IMR-90 (cell line): ENCODE data around the gene ANP32B. TPM values are rescaled to one million over a fixed set of nuclear protein-coding genes. Genes with fewer than 3 reads are reported as not detected.

Experiments used
- ATAC-seq: fragments of 200-7000 bp; cut with Tn5 transposase; 2 replicates; pipeline ENCODE4 v1.9.1; 2020; ENCODE audit warnings: low read depth, mild to moderate bottlenecking, moderate library complexity
- BruUV-seq: library from RNA; stranded (reverse); fragments of 400-500 nt; replicated peaks from 2 replicates; lab custom pipeline; 2021; lab: Mats Ljungman, UMichigan
- CTCF ChIA-PET: fragments of 300-600 bp; formaldehyde crosslinking; extraction: SDS; loops from one replicate; lab custom pipeline; 2021; ENCODE audit warnings: antibody characterized with exemption; lab: Yijun Ruan, JAX
- POLR2A ChIA-PET: fragments of 300-600 bp; sonication (Branson Sonifier 250); formaldehyde crosslinking; loops from one replicate; lab custom pipeline; 2022; ENCODE audit warnings: antibody characterized with exemption; ENCODE audit not compliant: unreplicated experiment; lab: Charles Lee
- DNase-seq: peaks from one replicate; pipeline ENCODE4 v3.0.0; 2013
- H2AFZ ChIP-seq: replicated peaks from 2 replicates; pipeline ENCODE3; 2013; ENCODE audit warnings: low read length, mild to moderate bottlenecking; ENCODE audit not compliant: poor library complexity
- H2AK5ac ChIP-seq: 2 replicates; pipeline ENCODE4 v1.6.1; 2013; ENCODE audit warnings: low read depth, low read length, inconsistent platforms
- H2AK9ac ChIP-seq: replicated peaks from 2 replicates; pipeline ENCODE3; 2013; ENCODE audit warnings: mild to moderate bottlenecking, low read depth, low read length, moderate library complexity; ENCODE audit not compliant: poor library complexity
- H2BK120ac ChIP-seq: 2 replicates; pipeline ENCODE4 v1.6.1; 2013; ENCODE audit warnings: low read depth, low read length, inconsistent platforms
- H2BK15ac ChIP-seq: 3 replicates; pipeline ENCODE4 v1.6.1; 2013; ENCODE audit warnings: low read depth, low read length, inconsistent platforms
- H2BK20ac ChIP-seq: 2 replicates; pipeline ENCODE4 v1.6.1; 2013; ENCODE audit warnings: low read depth, mild to moderate bottlenecking, inconsistent platforms, low read length, moderate library complexity
- H2BK5ac ChIP-seq: 2 replicates; pipeline ENCODE4 v1.6.1; 2013; ENCODE audit warnings: mild to moderate bottlenecking, low read depth, low read length, inconsistent platforms; ENCODE audit not compliant: poor library complexity, severe bottlenecking
- H3K14ac ChIP-seq: replicated peaks from 2 replicates; pipeline ENCODE4 v1.6.1; 2013; ENCODE audit warnings: low read depth, low read length, inconsistent platforms
- H3K18ac ChIP-seq: 2 replicates; pipeline ENCODE4 v1.6.1; 2013; ENCODE audit warnings: low read depth, low read length, control low read depth
- H3K23ac ChIP-seq: 2 replicates; pipeline ENCODE4 v1.6.1; 2013; ENCODE audit warnings: low read depth, low read length, inconsistent platforms
- H3K27ac ChIP-seq: 2 replicates; pipeline ENCODE4 v1.5.1; 2013; ENCODE audit warnings: mild to moderate bottlenecking, control low read depth, low read length; ENCODE audit not compliant: insufficient read depth
- H3K27me3 ChIP-seq: 2 replicates; pipeline ENCODE4 v1.6.1; 2013; ENCODE audit warnings: low read length; ENCODE audit not compliant: control insufficient read depth, insufficient read depth
- H3K36me3 ChIP-seq: 2 replicates; pipeline ENCODE4 v1.6.1; 2013; ENCODE audit warnings: low read length, mixed read lengths; ENCODE audit not compliant: control insufficient read depth, insufficient read depth
- H3K4ac ChIP-seq: 2 replicates; pipeline ENCODE4 v1.6.1; 2013; ENCODE audit warnings: low read depth, low read length, inconsistent platforms
- H3K4me1 ChIP-seq: 2 replicates; pipeline ENCODE4 v1.6.1; 2013; ENCODE audit warnings: low read length, mixed read lengths; ENCODE audit not compliant: control insufficient read depth, insufficient read depth
- H3K4me2 ChIP-seq: 2 replicates; pipeline ENCODE4 v1.6.1; 2013; ENCODE audit warnings: low read depth, mild to moderate bottlenecking, control low read depth, low read length, moderate library complexity
- H3K4me3 ChIP-seq: 2 replicates; pipeline ENCODE4 v1.5.1; 2013; ENCODE audit warnings: low read depth, mild to moderate bottlenecking, control low read depth, low read length, moderate library complexity; ENCODE audit not compliant: insufficient read depth
- H3K56ac ChIP-seq: 2 replicates; pipeline ENCODE4 v1.6.1; 2013; ENCODE audit warnings: low read length, inconsistent platforms; ENCODE audit not compliant: insufficient read depth; ENCODE audit errors: extremely low read depth
- H3K79me1 ChIP-seq, 2 experiments: 2 replicates each; pipeline ENCODE4 v1.6.1; 2013; ENCODE audit warnings: low read length in 2 of 2, inconsistent platforms in 1 of 2, low read depth in 1 of 2
- H3K9ac ChIP-seq: 2 replicates; pipeline ENCODE4 v1.6.1; 2013; ENCODE audit warnings: low read depth, low read length, control low read depth
- H3K9me1 ChIP-seq: 2 replicates; pipeline ENCODE4 v1.6.1; 2013; ENCODE audit warnings: low read length, inconsistent platforms; ENCODE audit not compliant: insufficient read depth
- H3K9me3 ChIP-seq: 2 replicates; pipeline ENCODE4 v1.6.1; 2013; ENCODE audit warnings: low read length; ENCODE audit not compliant: control insufficient read depth, insufficient read depth
- H4K20me1 ChIP-seq: 2 replicates; pipeline ENCODE4 v1.6.1; 2013; ENCODE audit warnings: low read length, inconsistent platforms; ENCODE audit not compliant: insufficient read depth
- H4K5ac ChIP-seq: 2 replicates; pipeline ENCODE4 v1.6.1; 2013; ENCODE audit warnings: mild to moderate bottlenecking, low read depth, low read length, control low read depth
- H4K8ac ChIP-seq, 2 experiments: 2 replicates each; pipeline ENCODE4 v1.6.1; 2013; ENCODE audit warnings: low read depth in 2 of 2, low read length in 2 of 2, control low read depth in 1 of 2, inconsistent platforms in 1 of 2
- H4K91ac ChIP-seq: 2 replicates; pipeline ENCODE4 v1.6.1; 2013; ENCODE audit warnings: low read depth, low read length, inconsistent platforms; ENCODE audit not compliant: insufficient read depth
- BHLHE40 ChIP-seq: fragments of 150-350 bp; IDR thresholded peaks from 2 replicates; pipeline ENCODE4 v1.6.1; 2016; ENCODE audit warnings: mild to moderate bottlenecking, low read depth, low read length
- CEBPB ChIP-seq: IDR thresholded peaks from 2 replicates; pipeline ENCODE4 v1.6.1; 2012; ENCODE audit warnings: low read depth, low read length, improper control_type of control experiment
- CHD1 ChIP-seq: IDR thresholded peaks from 2 replicates; pipeline ENCODE4 v1.6.1; 2012; ENCODE audit warnings: low read depth, low read length, improper control_type of control experiment
- FOS ChIP-seq: fragments of 150-350 bp; IDR thresholded peaks from 2 replicates; pipeline ENCODE4 v1.6.1; 2016; ENCODE audit warnings: low read depth, low read length
- MAFK ChIP-seq: IDR thresholded peaks from 2 replicates; pipeline ENCODE4 v1.6.1; 2012; ENCODE audit warnings: low read depth, low read length, improper control_type of control experiment
- MAZ ChIP-seq: IDR thresholded peaks from 2 replicates; pipeline ENCODE4 v1.6.1; 2012; ENCODE audit warnings: low read depth, mild to moderate bottlenecking, low read length, improper control_type of control experiment, moderate library complexity, borderline replicate concordance
- MXI1 ChIP-seq: IDR thresholded peaks from 2 replicates; pipeline ENCODE4 v1.6.1; 2012; ENCODE audit warnings: low read depth, mild to moderate bottlenecking, low read length, moderate library complexity, borderline replicate concordance
- NFE2L2 ChIP-seq: fragments of 150-350 bp; IDR thresholded peaks from 2 replicates; pipeline ENCODE4 v1.6.1; 2016; ENCODE audit warnings: low read depth, mild to moderate bottlenecking, low read length
- POLR2A ChIP-seq: IDR thresholded peaks from 2 replicates; pipeline ENCODE4 v1.6.1; 2012; ENCODE audit warnings: mild to moderate bottlenecking, low read depth, low read length
- RAD21 ChIP-seq: IDR thresholded peaks from 2 replicates; pipeline ENCODE4 v1.6.1; 2012; ENCODE audit warnings: low read length, improper control_type of control experiment
- RCOR1 ChIP-seq: IDR thresholded peaks from 2 replicates; pipeline ENCODE4 v1.6.1; 2012; ENCODE audit warnings: mild to moderate bottlenecking, low read length, improper control_type of control experiment; ENCODE audit not compliant: insufficient replicate concordance
- RFX5 ChIP-seq: IDR thresholded peaks from 2 replicates; pipeline ENCODE4 v1.8.0; 2012; ENCODE audit warnings: low read depth, mild to moderate bottlenecking, low read length, moderate library complexity
- SMC3 ChIP-seq: fragments of 150-350 bp; IDR thresholded peaks from 2 replicates; pipeline ENCODE4 v1.6.1; 2016; ENCODE audit warnings: low read depth, mild to moderate bottlenecking, antibody characterized with exemption, low read length, moderate library complexity
- WGBS, 2 experiments: methylation state at CpG; one replicate each; pipeline versions ENCODE4 v1.1.5 to v1.1.7; 2013; ENCODE audit warnings: missing lambda C conversion rate in 2 of 2; ENCODE audit not compliant: insufficient read length in 1 of 2; ENCODE audit errors: extremely low coverage in 2 of 2; 5-methylcytosine and 5-hydroxymethylcytosine counted together
- dilution Hi-C: fragments of 300-500 bp; cut with HindIII; formaldehyde crosslinking; loops from one replicate; pipeline ENCODE4 v1.14.3; 2018; ENCODE audit warnings: low sequenced_read_pairs; ENCODE audit not compliant: unreplicated experiment
- in situ Hi-C: fragments of 300-500 bp; cut with MboI; formaldehyde crosslinking; loops from 3 replicates; pipeline ENCODE4 v1.14.3; 2019; ENCODE audit warnings: low sequenced_read_pairs, inconsistent platforms, mixed read lengths
- intact Hi-C: fragments of 100-400 bp; cut with micrococcal nuclease; formaldehyde crosslinking; loops from 2 replicates; pipeline ENCODE4 v1.10.0; 2022
- polyA plus RNA-seq, 3 experiments: library from polyadenylated mRNA; depleted of rRNA; stranded (reverse); fragments of >200 nt; gene quantifications; 2 replicates each; pipeline ENCODE4 v1.2.3, GENCODE V29; 2012; ENCODE audit warnings: low replicate concordance in 1 of 3
- total RNA-seq: library from RNA; depleted of rRNA; stranded (reverse); fragments of >200 nt; gene quantifications from 2 replicates; pipeline ENCODE4 v1.2.3, GENCODE V29; 2012
- TF ChIP-seq, protein P1 (sequence below): conservative IDR thresholded peaks from 2 replicates; pipeline ENCODE4 v1.5.1; 2012; ENCODE audit warnings: mild to moderate bottlenecking, low read depth, low read length, improper control_type of control experiment
- TF ChIP-seq, protein P2 (sequence below): fragments of 150-350 bp; IDR thresholded peaks from 2 replicates; pipeline ENCODE4 v1.6.1; 2017; ENCODE audit warnings: mild to moderate bottlenecking, antibody characterized with exemption, low read length, low read depth
- TF ChIP-seq, protein P3 (sequence below): fragments of 150-350 bp; IDR thresholded peaks from 2 replicates; pipeline ENCODE4 v1.6.1; 2016; ENCODE audit warnings: low read depth, mild to moderate bottlenecking, low read length, moderate library complexity, borderline replicate concordance

ANP32B gene
- total and polyA plus RNA-seq, 2 of the 4 experiments (the other 2 are of a cell fraction): 3.9 to 46.8 TPM

DNA sequence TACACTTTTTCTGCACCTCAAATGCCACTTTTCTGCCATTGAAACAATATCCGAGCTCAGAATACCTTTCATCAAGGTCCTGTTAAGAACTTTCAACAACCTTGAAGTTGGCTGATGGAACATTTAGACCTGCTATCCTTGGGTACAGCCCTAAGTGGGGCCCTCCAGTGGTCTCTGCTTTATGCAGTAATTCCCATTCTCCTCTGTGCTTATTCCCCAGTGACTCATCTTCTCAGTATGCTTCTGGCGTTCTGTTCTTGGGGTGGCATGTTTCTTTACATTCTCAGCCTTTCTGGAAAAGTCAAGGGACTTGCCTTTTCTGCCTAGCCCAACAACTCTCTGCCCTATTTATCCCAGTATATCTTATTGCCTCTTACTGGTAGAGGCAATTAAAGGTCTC, 7.1 kb downstream of the ANP32B start:
- H3K9me3 ChIP-seq: no peaks in the 10 kb centered on the region
- WGBS, 2 experiments: no CpG with 5 or more reads among the region's 2 CpGs
- H3K36me3 ChIP-seq: peaks cover 2% of the 10 kb centered on the region; the same call in 1 of the 2 replicates
- no peak overlapping the region; the same call in 1 of the 2 replicates for H3K9ac ChIP-seq
- no peak overlapping the region for H2AFZ ChIP-seq
- H3K4me2 ChIP-seq: peak overlapping the region; percentile 69; the same call in 1 of the 2 replicates
- in situ Hi-C loops (no loop called here), dilution Hi-C loops (no loop called here), intact Hi-C loops (no loop called here)
- H3K4ac ChIP-seq: no peak overlapping the region
- no peak overlapping the region for H3K14ac ChIP-seq
- H3K23ac ChIP-seq: no peak overlapping the region
- peak overlapping the region; percentile 71 for H2BK5ac ChIP-seq
- peak overlapping the region in 1 of 2 experiments; percentile 13; a peak in 1 of 4 replicates for H4K8ac ChIP-seq
- ATAC-seq: peak; percentile 94
- peaks cover 16% of the 10 kb centered on the region for H3K9me1 ChIP-seq
- no peak overlapping the region for H3K4me3 ChIP-seq
- no peak overlapping the region for H4K5ac ChIP-seq
- H3K27ac ChIP-seq: no peak overlapping the region
- no peak overlapping the region for H2BK20ac ChIP-seq
- DNase-seq: peak; percentile 82
- H2AK9ac ChIP-seq: no peak overlapping the region
- TF ChIP-seq, protein P1, sequence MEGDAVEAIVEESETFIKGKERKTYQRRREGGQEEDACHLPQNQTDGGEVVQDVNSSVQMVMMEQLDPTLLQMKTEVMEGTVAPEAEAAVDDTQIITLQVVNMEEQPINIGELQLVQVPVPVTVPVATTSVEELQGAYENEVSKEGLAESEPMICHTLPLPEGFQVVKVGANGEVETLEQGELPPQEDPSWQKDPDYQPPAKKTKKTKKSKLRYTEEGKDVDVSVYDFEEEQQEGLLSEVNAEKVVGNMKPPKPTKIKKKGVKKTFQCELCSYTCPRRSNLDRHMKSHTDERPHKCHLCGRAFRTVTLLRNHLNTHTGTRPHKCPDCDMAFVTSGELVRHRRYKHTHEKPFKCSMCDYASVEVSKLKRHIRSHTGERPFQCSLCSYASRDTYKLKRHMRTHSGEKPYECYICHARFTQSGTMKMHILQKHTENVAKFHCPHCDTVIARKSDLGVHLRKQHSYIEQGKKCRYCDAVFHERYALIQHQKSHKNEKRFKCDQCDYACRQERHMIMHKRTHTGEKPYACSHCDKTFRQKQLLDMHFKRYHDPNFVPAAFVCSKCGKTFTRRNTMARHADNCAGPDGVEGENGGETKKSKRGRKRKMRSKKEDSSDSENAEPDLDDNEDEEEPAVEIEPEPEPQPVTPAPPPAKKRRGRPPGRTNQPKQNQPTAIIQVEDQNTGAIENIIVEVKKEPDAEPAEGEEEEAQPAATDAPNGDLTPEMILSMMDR: peak; percentile 42
- TF ChIP-seq CEBPB (no peak), MAZ (no peak), RAD21 (peak; percentile 35), MXI1 (no peak), RCOR1 (no peak), SMC3 (peak; percentile 46; the same call in 1 of the 2 replicates), NFE2L2 (no peak), FOS (peak; percentile 64; the same call in 1 of the 2 replicates), BHLHE40 (no peak), MAFK (no peak), CHD1 (no peak), RFX5 (no peak), POLR2A (no peak)
- TF ChIP-seq, protein P2, sequence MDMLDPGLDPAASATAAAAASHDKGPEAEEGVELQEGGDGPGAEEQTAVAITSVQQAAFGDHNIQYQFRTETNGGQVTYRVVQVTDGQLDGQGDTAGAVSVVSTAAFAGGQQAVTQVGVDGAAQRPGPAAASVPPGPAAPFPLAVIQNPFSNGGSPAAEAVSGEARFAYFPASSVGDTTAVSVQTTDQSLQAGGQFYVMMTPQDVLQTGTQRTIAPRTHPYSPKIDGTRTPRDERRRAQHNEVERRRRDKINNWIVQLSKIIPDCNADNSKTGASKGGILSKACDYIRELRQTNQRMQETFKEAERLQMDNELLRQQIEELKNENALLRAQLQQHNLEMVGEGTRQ: no peak
- TF ChIP-seq, protein P3, sequence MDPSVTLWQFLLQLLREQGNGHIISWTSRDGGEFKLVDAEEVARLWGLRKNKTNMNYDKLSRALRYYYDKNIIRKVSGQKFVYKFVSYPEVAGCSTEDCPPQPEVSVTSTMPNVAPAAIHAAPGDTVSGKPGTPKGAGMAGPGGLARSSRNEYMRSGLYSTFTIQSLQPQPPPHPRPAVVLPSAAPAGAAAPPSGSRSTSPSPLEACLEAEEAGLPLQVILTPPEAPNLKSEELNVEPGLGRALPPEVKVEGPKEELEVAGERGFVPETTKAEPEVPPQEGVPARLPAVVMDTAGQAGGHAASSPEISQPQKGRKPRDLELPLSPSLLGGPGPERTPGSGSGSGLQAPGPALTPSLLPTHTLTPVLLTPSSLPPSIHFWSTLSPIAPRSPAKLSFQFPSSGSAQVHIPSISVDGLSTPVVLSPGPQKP: no peak
- BruUV-seq: no TSS peak
- H3K4me1 ChIP-seq: peaks cover 12% of the 10 kb centered on the region
- H3K79me1 ChIP-seq: peaks cover 6 to 65% of the 10 kb centered on the region in 2 experiments; a peak in 3 of 4 replicates
- H2AK5ac ChIP-seq: no peak overlapping the region; the same call in 1 of the 2 replicates
- H3K18ac ChIP-seq: peak overlapping the region; percentile 42; the same call in 1 of the 2 replicates
- no peak overlapping the region for H4K91ac ChIP-seq
- H4K20me1 ChIP-seq: peaks cover 86% of the 10 kb centered on the region
- no peak overlapping the region for H2BK15ac ChIP-seq
- H3K56ac ChIP-seq: no peak overlapping the region
- ChIA-PET CTCF (no interaction called here), POLR2A (no interaction called here)
- no peak overlapping the region for H2BK120ac ChIP-seq
- no peaks in the 10 kb centered on the region for H3K27me3 ChIP-seq
